ENCODE measurements around the gene F11R. TPM values are rescaled to one million over a fixed set of nuclear protein-coding genes. Genes with fewer than 3 reads are reported as not detected.
A peak's percentile ranks its signal among the peaks of the same experiment; 100 is the strongest.
"Not testable (repeated sequence)": the region's sequence is repeated elsewhere in the genome, so short reads cannot be mapped to it uniquely, and the experiment has no call there.

The F11R gene
- total and polyA plus RNA-seq, 2 donors (not counting 3 experiments of a cell fraction or from before 2014, with no cell fraction given): 97.0 to 124 TPM

DNA sequence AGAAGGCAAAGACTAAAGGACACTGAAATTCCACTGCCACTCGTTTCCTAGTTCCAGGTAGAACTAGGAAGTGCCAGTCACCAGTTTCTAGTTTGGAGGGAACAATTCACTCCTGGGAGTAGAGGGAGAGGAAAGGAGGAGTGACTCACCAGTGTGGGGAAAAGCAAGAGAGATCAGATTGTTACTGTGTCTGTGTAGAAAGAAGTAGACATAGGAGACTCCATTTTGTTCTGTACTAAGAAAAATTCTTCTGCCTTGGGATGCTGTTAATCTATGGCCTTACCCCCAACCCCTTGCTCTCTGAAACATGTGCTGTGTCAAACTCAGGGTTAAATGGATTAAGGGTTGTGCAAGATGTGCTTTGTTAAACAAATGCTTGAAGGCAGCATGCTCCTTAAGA lies 4.3 kb downstream of the F11R start:
- H3K9me3 ChIP-seq (replicated peaks; ENCODE audit: control insufficient read depth, insufficient read depth, low read length); H3K9ac ChIP-seq (replicated peaks; ENCODE audit: extremely low read depth, insufficient read depth, low read length); intact Hi-C loops (cut with micrococcal nuclease); H3K27me3 ChIP-seq (ENCODE audit: control insufficient read depth in 2 of 2, insufficient read depth in 2 of 2, low read length in 2 of 2); H2AFZ ChIP-seq (ENCODE audit: low read depth, low read length); dilution Hi-C loops (cut with MboI; ENCODE audit: extremely low pct_ligation_motif_present, low sequenced_read_pairs); H3K9me1 ChIP-seq (replicated peaks; ENCODE audit: control insufficient read depth, extremely low read depth, insufficient read depth, low read length); H3K4me2 ChIP-seq (ENCODE audit: insufficient read depth, low read length); H3K4me3 ChIP-seq (replicated peaks in 1 of 3; ENCODE audit: insufficient read depth in 1 of 3, low read depth in 1 of 3, low read length in 3 of 3); POLR2A ChIA-PET; CTCF ChIA-PET; H3K36me3 ChIP-seq (ENCODE audit: control insufficient read depth in 2 of 2, extremely low read depth in 1 of 2, insufficient read depth in 2 of 2, low read length in 2 of 2); BruUV-seq (replicated peaks); H4K20me1 ChIP-seq (replicated peaks; ENCODE audit: control insufficient read depth, extremely low read depth, insufficient read depth, low read length): not testable (repeated sequence)
- peak; percentile 56 for DNase-seq (ENCODE audit: low read depth, low spot score)
- TF ChIP-seq FOS (IDR thresholded peaks at IDR 0.05; ENCODE audit: borderline replicate concordance, insufficient read depth, low read length) (peak; percentile 38), JUN (IDR thresholded peaks at IDR 0.05; ENCODE audit: borderline replicate concordance, insufficient read depth, insufficient read length, low read depth) (peak; percentile 28)
- Histone ChIP-seq H3K79me2 (ENCODE audit: control insufficient read depth, insufficient read depth, low read length) (peaks cover 30% of the 10 kb centered on the region), H3K4me1 (ENCODE audit: control insufficient read depth, extremely low read depth, insufficient read depth, low read length) (peaks cover 58% of the 10 kb centered on the region), H3K27ac (ENCODE audit: insufficient read depth, low read depth, low read length) (peak overlapping the region; percentile 12)
- FAIRE-seq: peak; percentile 44

DNA sequence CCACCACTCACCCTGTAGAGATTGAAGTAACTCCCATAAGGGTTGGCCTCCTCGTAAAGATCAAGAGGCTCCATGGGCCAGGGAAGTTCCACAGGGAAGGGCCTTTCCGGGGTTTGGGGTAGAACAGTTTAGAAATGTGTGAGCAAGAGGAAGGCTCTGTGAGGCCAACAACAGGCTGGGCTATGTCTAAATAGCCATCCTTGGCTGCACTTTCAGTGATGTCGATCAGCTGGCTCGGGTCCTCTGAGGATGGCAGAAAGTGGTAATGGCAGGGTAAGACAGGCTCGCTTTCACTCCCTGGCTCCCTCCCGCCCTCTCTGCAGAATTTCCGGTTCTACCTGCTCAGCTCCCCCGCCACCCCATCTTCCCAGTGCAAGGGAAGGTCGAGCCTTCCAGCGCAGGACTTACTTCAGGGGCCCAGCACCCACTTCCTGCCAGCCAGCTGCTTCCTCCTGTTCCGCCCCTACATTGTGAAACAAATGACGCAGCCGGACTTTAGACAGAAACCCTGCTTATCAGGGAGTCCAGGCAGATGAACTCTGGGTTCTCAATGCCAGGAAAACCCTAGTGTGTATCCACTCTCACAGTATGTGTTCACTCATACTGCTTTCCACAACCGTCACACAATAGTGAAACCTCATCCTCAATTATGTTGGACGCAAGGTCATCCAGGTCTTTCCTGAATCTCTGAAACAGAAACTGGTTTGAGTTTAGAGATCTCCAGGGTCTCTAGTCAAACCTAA lies 7.3 kb downstream of the F11R start:
- Histone ChIP-seq H3K27ac (ENCODE audit: insufficient read depth, low read depth, low read length) (peak overlapping the region; percentile 99), H3K79me2 (ENCODE audit: control insufficient read depth, insufficient read depth, low read length) (peaks cover 24% of the 10 kb centered on the region), H3K36me3 (ENCODE audit: control insufficient read depth in 2 of 2, extremely low read depth in 1 of 2, insufficient read depth in 2 of 2, low read length in 2 of 2) (no peaks in the 10 kb centered on the region), H3K9me3 (replicated peaks; ENCODE audit: control insufficient read depth, insufficient read depth, low read length) (no peaks in the 10 kb centered on the region), H3K4me1 (ENCODE audit: control insufficient read depth, extremely low read depth, insufficient read depth, low read length) (peaks cover 37% of the 10 kb centered on the region), H3K9ac (replicated peaks; ENCODE audit: extremely low read depth, insufficient read depth, low read length) (peak overlapping the region; percentile 84), H3K27me3 (ENCODE audit: control insufficient read depth in 2 of 2, insufficient read depth in 2 of 2, low read length in 2 of 2) (no peaks in the 10 kb centered on the region), H3K4me2 (ENCODE audit: insufficient read depth, low read length) (peak overlapping the region; percentile 69), H3K9me1 (replicated peaks; ENCODE audit: control insufficient read depth, extremely low read depth, insufficient read depth, low read length) (no peaks in the 10 kb centered on the region), H2AFZ (ENCODE audit: low read depth, low read length) (no peak overlapping the region), H4K20me1 (replicated peaks; ENCODE audit: control insufficient read depth, extremely low read depth, insufficient read depth, low read length) (no peaks in the 10 kb centered on the region), H3K4me3 (replicated peaks in 1 of 3; ENCODE audit: insufficient read depth in 1 of 3, low read depth in 1 of 3, low read length in 3 of 3) (peak overlapping the region in 2 of 3 experiments; percentile 1 to 21)
- dilution Hi-C loops (cut with MboI; ENCODE audit: extremely low pct_ligation_motif_present, low sequenced_read_pairs) (no loop called here), intact Hi-C loops (cut with micrococcal nuclease) (loop anchor here (1.0 kb wide), 3 partner anchors 8 to 32 kb away; partner anchors contain the start of genes F11R and USF1)
- POLR2A ChIA-PET: interaction anchor here (1.6 kb wide), 1 partner anchor 16 kb away, joined by 10 read pairs; no protein-coding TSS in a partner anchor
- CTCF ChIA-PET: interaction anchor here (0.7 to 6.4 kb wide), 8 partner anchors 8 to 84 kb away, joined by 3 to 86 read pairs (median 4); no protein-coding TSS in a partner anchor
- TF ChIP-seq JUN (IDR thresholded peaks at IDR 0.05; ENCODE audit: borderline replicate concordance, insufficient read depth, insufficient read length, low read depth) (peak; percentile 72), EZH2 (IDR thresholded peaks at IDR 0.05; ENCODE audit: borderline replicate concordance, low read depth, low read length, severe bottlenecking) (no peak), POLR2AphosphoS5 (IDR thresholded peaks at IDR 0.05; ENCODE audit: insufficient read depth, low read depth, low read length) (peak; percentile 89), GATA2 (IDR thresholded peaks at IDR 0.05; ENCODE audit: insufficient read depth, insufficient read length, low read depth, low read length) (peak; percentile 97), POLR2A (IDR thresholded peaks at IDR 0.05; ENCODE audit: low read depth, low read length) (peak; percentile 70), FOS (IDR thresholded peaks at IDR 0.05; ENCODE audit: borderline replicate concordance, insufficient read depth, low read length) (peak; percentile 63), MYC (IDR thresholded peaks at IDR 0.05; ENCODE audit: low read depth, low read length) (no peak)
- TF ChIP-seq, protein P1, sequence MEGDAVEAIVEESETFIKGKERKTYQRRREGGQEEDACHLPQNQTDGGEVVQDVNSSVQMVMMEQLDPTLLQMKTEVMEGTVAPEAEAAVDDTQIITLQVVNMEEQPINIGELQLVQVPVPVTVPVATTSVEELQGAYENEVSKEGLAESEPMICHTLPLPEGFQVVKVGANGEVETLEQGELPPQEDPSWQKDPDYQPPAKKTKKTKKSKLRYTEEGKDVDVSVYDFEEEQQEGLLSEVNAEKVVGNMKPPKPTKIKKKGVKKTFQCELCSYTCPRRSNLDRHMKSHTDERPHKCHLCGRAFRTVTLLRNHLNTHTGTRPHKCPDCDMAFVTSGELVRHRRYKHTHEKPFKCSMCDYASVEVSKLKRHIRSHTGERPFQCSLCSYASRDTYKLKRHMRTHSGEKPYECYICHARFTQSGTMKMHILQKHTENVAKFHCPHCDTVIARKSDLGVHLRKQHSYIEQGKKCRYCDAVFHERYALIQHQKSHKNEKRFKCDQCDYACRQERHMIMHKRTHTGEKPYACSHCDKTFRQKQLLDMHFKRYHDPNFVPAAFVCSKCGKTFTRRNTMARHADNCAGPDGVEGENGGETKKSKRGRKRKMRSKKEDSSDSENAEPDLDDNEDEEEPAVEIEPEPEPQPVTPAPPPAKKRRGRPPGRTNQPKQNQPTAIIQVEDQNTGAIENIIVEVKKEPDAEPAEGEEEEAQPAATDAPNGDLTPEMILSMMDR (IDR thresholded peaks at IDR 0.05; ENCODE audit: extremely low read depth in 1 of 2, insufficient read depth in 1 of 2, low read depth in 1 of 2, low read length in 2 of 2): no peak
- TF ChIP-seq, protein P2, sequence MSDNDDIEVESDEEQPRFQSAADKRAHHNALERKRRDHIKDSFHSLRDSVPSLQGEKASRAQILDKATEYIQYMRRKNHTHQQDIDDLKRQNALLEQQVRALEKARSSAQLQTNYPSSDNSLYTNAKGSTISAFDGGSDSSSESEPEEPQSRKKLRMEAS (IDR thresholded peaks at IDR 0.05; ENCODE audit: insufficient read depth, insufficient read length): no peak
- peak; percentile 99 for DNase-seq (ENCODE audit: low read depth, low spot score)
- peak; percentile 92 for FAIRE-seq
- no TSS peak for BruUV-seq (replicated peaks)
